Measurements from ENCODE around the gene NUP35.
"Not testable (repeated sequence)": the region's sequence is repeated elsewhere in the genome, so short reads cannot be mapped to it uniquely, and the experiment has no call there.

The NUP35 gene

DNA sequence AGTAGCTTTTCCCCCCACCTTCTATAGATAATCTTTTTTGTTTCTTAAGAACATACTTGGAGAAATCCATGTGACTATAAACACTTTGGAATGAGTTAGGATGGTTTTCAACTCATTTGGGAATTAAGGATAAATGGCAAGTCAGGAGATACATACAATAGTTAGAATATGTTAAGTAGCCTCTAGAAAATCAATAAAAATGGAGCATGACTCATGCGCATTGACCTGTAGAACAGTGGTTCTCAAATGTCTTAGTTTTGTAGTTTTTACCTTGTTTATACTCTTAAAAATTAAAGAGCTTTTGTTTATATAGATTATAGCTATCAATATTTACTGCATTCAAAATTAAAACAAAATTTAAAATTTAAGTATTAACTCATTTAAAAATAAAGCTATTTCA is 24.7 kb downstream of the NUP35 start:
- DNase-seq (ENCODE audit: low spot score): no peak

DNA sequence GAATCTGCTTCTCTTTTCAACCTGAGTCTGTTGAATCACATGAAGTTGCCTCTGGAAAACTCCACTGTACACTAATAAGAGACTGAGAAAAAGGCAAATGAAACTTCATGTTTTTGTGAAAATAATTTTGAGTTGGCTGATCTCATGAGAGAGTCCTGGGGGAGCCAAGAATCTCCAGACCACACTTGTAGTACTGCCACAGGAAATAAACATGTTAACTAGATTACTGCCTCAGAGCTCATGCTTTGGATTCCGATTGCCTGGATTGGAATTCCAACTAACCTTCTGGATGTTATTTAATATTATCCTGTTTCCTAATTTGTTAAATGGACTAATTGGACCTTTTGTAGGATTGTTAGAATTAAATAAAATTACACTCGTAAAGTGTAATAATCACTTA is 25.2 kb downstream of the NUP35 start:
- no peak for DNase-seq (ENCODE audit: low spot score)

- not testable (repeated sequence) for DNase-seq (ENCODE audit: low spot score)
Measured at GRCh38 chr2:183152280-183152679, 28.0 kb downstream of the NUP35 start.

GRCh38 chr2:183153967-183154366 is 29.7 kb downstream of the NUP35 start:
- DNase-seq (ENCODE audit: low spot score): no peak

DNA sequence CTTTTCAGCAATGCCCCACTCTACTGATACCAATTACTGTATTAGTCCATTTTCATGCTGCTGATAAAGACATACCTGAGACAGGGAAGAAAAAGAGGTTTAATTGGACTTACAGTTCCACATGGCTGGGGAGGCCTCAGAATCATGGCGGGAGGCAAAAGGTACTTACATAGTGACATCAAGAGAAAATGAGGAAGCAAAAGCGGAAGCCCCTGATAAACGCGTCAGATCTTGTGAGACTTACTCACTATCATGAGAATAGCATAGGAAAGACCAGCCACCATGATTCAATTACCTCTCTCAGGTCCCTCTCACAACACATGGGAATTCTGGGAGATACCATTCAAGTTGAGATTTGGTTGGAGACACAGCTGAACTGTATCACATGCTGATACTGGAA is 30.5 kb downstream of the NUP35 start:
- DNase-seq (ENCODE audit: low spot score): not testable (repeated sequence)

GRCh38 chr2:183157131-183157530 is 32.9 kb downstream of the NUP35 start:
- no peak for DNase-seq (ENCODE audit: low spot score)

- no peak for DNase-seq (ENCODE audit: low spot score)
Measured at GRCh38 chr2:183162362-183162761, 38.1 kb downstream of the NUP35 start.

DNA sequence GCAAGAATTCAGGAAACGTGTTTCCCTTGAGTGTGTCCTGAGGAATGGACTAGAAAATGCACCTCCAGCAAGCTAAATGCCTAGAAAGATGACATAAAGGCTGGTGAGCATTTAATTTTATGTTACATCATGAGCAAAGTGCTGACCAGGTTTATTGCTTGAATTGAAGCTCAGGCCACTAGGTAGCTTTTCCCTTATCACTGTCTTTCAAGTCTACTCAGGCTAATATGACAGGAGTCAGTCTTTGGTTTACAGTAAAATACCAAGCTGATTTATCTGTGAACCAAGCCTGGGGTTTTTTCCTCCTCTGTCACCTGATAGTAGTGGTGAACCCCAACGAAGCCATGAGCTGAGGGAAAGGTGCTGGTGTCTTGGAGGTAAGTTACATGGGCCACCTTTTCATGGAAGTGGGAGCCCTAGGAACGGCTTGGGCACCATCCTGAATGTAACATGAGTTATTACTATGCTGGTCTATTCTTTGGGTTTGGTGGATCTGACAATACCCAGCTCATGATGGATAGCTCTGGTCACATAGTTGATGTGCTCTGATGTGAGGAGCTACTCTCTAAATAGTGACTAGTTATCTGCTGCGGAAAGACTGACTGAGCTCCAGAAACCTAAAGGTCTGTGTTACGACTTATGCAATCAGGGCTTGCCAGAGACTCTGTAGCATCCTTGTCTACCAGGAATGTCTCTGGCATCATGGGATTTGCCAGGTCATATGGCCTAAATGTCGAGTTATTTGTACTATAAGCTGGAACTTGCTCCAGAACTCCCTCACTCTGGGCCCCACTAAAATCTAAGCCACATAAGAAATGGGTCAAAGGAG is 39.8 kb downstream of the NUP35 start:
- no peak for DNase-seq (ENCODE audit: low spot score)

DNA sequence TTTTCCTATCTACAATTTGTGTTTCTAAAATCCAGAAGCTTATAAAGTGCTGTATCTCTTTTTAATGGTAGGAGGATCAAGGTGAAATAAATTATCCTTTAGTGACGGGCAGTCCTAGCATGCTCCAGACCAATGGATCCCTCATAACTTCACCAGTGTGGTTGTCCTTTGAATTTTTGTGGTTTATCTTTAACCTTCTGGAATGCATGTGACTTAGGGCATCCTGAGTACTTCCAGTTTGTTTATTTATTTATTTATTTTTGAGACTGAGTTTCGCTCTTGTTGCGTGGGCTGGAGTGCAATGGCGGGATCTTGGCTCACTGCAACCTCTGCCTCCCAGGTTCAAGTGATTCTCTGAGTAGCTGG is 40.4 kb downstream of the NUP35 start:
- no peak for DNase-seq (ENCODE audit: low spot score)

DNA sequence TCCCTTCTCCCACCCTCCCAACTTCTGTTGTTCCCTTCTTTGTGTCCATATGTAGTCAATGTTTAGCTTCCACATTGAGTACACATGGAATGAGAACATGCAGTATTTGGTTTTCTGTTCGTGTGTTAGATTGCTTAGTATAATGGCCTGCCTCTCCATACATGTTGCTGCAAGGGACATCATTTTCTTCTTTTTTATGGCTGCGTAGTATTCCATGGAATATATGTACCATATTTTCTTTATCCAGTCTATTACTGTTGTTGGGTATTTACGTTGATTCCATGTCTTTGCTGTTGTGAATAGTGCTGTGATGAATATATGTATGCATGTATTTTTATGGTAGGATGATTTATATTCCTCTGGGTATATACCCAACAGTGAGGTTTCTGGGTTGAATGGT is 42.0 kb downstream of the NUP35 start:
- DNase-seq (ENCODE audit: low spot score): no peak

- not testable (repeated sequence) for DNase-seq (ENCODE audit: low spot score)
Measured at GRCh38 chr2:183166976-183167375, 42.7 kb downstream of the NUP35 start.

GRCh38 chr2:183172220-183172887 is 48.1 kb downstream of the NUP35 start:
- no peak for DNase-seq (ENCODE audit: low spot score)

GRCh38 chr2:183179156-183179555 is 54.9 kb downstream of the NUP35 start:
- DNase-seq (ENCODE audit: low spot score): no peak

DNA sequence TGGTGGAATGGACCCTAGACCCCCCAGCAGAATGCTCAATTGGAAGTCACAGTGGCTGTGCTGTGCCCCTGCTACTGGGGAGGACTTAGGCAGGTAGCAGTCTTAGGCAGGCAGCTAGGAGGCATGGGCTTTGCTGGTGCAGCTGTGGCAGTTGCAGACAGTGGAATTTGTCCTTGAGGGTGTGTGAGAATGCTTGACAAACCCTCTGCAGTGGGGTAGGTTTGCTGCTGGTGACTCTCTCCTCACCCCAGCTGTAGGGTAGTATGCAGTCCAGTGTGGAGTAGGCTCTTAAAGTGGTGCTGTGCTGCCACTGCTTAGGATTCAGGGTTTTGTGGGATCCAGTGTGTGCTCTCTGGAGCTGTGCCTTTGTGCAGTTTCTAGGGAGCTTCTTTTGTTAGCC is 61.3 kb downstream of the NUP35 start:
- DNase-seq (ENCODE audit: low spot score): no peak

DNA sequence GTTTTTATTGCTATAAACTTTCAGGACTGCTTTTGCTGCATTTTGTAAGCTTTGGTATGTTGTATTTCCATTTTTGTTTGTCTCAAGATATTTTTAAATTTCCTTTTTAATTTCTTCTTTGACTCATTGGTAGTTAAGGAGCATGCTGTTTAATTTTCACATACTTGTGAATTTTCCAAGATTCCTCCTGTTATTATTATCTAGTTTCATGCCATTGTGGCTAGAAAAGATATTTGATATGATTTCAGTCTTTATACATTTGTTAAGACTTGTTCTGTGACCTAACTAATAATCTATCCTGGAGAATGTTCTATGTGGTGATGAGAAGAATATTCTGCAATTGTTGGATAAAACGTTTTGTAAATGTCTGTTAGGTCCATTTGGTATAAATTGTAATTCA is 62.1 kb downstream of the NUP35 start:
- no peak for DNase-seq (ENCODE audit: low spot score)

GRCh38 chr2:183186766-183187165 is 62.5 kb downstream of the NUP35 start:
- no peak for DNase-seq (ENCODE audit: low spot score)

GRCh38 chr2:183192343-183192742 is 68.1 kb downstream of the NUP35 start:
- DNase-seq (ENCODE audit: low spot score): no peak

GRCh38 chr2:183193904-183194303 is 69.7 kb downstream of the NUP35 start:
- no peak for DNase-seq (ENCODE audit: low spot score)

DNA sequence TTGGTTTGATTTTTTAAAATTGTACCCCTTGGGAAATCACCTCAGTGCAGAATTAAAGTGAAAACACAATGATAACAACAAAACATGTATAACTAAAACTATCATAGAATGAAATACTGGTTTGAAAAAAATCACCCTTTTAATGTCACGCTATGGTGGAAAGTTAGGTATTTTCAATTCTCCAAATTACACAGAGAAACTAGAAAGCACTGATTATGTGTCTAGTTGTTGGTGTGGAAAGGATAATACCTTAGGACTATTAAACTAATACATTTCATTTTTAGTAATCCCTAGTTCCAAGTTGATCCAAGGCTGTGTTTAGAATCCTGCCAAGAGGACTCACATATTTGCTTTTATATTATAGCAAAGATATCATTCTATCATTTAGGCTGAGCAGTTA is 71.2 kb downstream of the NUP35 start:
- no peak for DNase-seq (ENCODE audit: low spot score)

DNA sequence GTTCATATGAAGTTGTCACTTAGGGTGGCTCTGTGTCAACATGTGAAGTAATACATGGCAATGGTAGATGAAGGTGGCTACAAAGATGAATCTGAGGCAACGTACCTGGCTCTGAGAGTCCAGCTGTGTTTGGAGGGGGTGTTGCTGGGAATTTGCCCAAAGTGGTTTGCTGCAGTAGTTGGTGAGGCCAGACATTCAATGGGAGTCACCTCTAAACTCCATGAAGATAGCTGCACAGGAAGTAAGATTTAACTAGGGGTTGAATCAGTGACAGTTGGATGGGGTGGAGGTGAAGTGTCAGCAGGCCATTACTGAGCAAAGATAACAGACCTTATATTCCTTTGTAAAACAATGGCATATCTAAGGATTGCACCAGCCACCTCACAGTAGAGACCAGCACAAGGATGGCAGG is 71.8 kb downstream of the NUP35 start:
- DNase-seq (ENCODE audit: low spot score): no peak

- no peak for DNase-seq (ENCODE audit: low spot score)
Measured at GRCh38 chr2:183204397-183204796, 80.2 kb downstream of the NUP35 start.

- DNase-seq (ENCODE audit: low spot score): no peak
Measured at GRCh38 chr2:183207110-183207509, 82.9 kb downstream of the NUP35 start.

GRCh38 chr2:183209395-183210028 is 85.3 kb downstream of the NUP35 start:
- DNase-seq (ENCODE audit: low spot score): no peak
